ENCODE results near the gene SNED1. TPM values are rescaled to one million over a fixed set of nuclear protein-coding genes. Genes with fewer than 3 reads are reported as not detected.
"Not testable (repeated sequence)": the region's sequence is repeated elsewhere in the genome, so short reads cannot be mapped to it uniquely, and the experiment has no call there.

SNED1 gene
- polyA plus RNA-seq, 1 experiment = 3.9 TPM

- ChIA-PET CTCF (no interaction called here), POLR2A (no interaction called here)
These were observed 27.6 kb upstream of the SNED1 start for GRCh38 chr2:240970816-240971215.

GRCh38 chr2:240972201-240972600 lies 26.2 kb upstream of the SNED1 start:
- TF ChIP-seq CTCF (IDR thresholded peaks at IDR 0.05; ENCODE audit: insufficient read depth, low read depth, low read length) = no peak
- Histone ChIP-seq H3K36me3 (ENCODE audit: control insufficient read depth, insufficient read depth, low read length) (no peaks in the 10 kb centered on the region), H3K27me3 (ENCODE audit: control insufficient read depth, insufficient read depth, low read length) (peaks cover 5% of the 10 kb centered on the region), H3K4me3 (ENCODE audit: low read depth, low read length) (no peak overlapping the region)
- ChIA-PET CTCF (interaction anchor here (2.0 kb wide), 1 partner anchor 12 kb away, joined by 6 read pairs; no protein-coding TSS in a partner anchor), POLR2A (no interaction called here)
- DNase-seq (ENCODE audit: low read depth) = no peak

More at GRCh38 chr2:240970816-240971215, 27.6 kb upstream of the SNED1 start:
- no peaks in the 10 kb centered on the region for H3K36me3 ChIP-seq (ENCODE audit: control insufficient read depth, insufficient read depth, low read length)
- peaks cover 3% of the 10 kb centered on the region for H3K27me3 ChIP-seq (ENCODE audit: control insufficient read depth, insufficient read depth, low read length)
- no peak overlapping the region for H3K4me3 ChIP-seq (ENCODE audit: low read depth, low read length)
- DNase-seq (ENCODE audit: low read depth) = no peak
- TF ChIP-seq CTCF (IDR thresholded peaks at IDR 0.05; ENCODE audit: insufficient read depth, low read depth, low read length) = no peak

GRCh38 chr2:240972636-240973521 lies 25.5 kb upstream of the SNED1 start:
- DNase-seq (ENCODE audit: low read depth) = peak; percentile 26
- CTCF ChIA-PET = interaction anchor here (2.0 kb wide), 1 partner anchor 11 kb away, joined by 6 read pairs; no protein-coding TSS in a partner anchor
- no peak for TF ChIP-seq CTCF (IDR thresholded peaks at IDR 0.05; ENCODE audit: insufficient read depth, low read depth, low read length)
- H3K27me3 ChIP-seq (ENCODE audit: control insufficient read depth, insufficient read depth, low read length) = peaks cover 5% of the 10 kb centered on the region
- H3K36me3 ChIP-seq (ENCODE audit: control insufficient read depth, insufficient read depth, low read length) = no peaks in the 10 kb centered on the region
- POLR2A ChIA-PET = no interaction called here
- no peak overlapping the region for H3K4me3 ChIP-seq (ENCODE audit: low read depth, low read length)

- DNase-seq (ENCODE audit: low read depth) = no peak
- H3K4me3 ChIP-seq (ENCODE audit: low read depth, low read length) = no peak overlapping the region
- ChIA-PET CTCF (no interaction called here), POLR2A (no interaction called here)
- peaks cover 5% of the 10 kb centered on the region for H3K27me3 ChIP-seq (ENCODE audit: control insufficient read depth, insufficient read depth, low read length)
- TF ChIP-seq CTCF (IDR thresholded peaks at IDR 0.05; ENCODE audit: insufficient read depth, low read depth, low read length) = no peak
- H3K36me3 ChIP-seq (ENCODE audit: control insufficient read depth, insufficient read depth, low read length) = no peaks in the 10 kb centered on the region
These were observed 23.4 kb upstream of the SNED1 start for GRCh38 chr2:240974771-240975572.

GRCh38 chr2:240975903-240976302 lies 22.5 kb upstream of the SNED1 start:
- DNase-seq (ENCODE audit: low read depth); CTCF ChIA-PET; H3K27me3 ChIP-seq (ENCODE audit: control insufficient read depth, insufficient read depth, low read length); H3K4me3 ChIP-seq (ENCODE audit: low read depth, low read length); POLR2A ChIA-PET; H3K36me3 ChIP-seq (ENCODE audit: control insufficient read depth, insufficient read depth, low read length): not testable (repeated sequence)

Data from BJ (cell line).